Measurements from ENCODE around the gene SC5D.

GRCh38 chr11:121327553-121327952, 35.0 kb downstream of the SC5D start:
- no peak for TF ChIP-seq CTCF (IDR thresholded peaks at IDR 0.05)
- TF ChIP-seq POLR2A (IDR thresholded peaks at IDR 0.05) = no peak
